Keratinocyte (primary cell): ENCODE data around the gene PEAR1.

ENCODE experiments used
- EZH2 ChIP-seq: IDR thresholded peaks from one replicate; pipeline ENCODE4 v1.6.1; 2012; ENCODE audit warnings: inconsistent platforms, mild to moderate bottlenecking, low read length, moderate library complexity
- TF ChIP-seq, protein P1 (sequence below), 3 experiments: IDR thresholded peaks in 1 of 3; conservative IDR thresholded peaks in 1 of 3; optimal IDR thresholded peaks in 1 of 3; 2 replicates in 2 of 3; 3 replicates in 1 of 3; pipeline versions ENCODE3 to v1.5.1; 2011; ENCODE audit warnings: low read length in 3 of 3, mild to moderate bottlenecking in 3 of 3, moderate library complexity in 2 of 3, control low read depth in 1 of 3, inconsistent platforms in 1 of 3; ENCODE audit not compliant: insufficient read depth in 2 of 3; ENCODE audit errors: extremely low read depth in 1 of 3

DNA sequence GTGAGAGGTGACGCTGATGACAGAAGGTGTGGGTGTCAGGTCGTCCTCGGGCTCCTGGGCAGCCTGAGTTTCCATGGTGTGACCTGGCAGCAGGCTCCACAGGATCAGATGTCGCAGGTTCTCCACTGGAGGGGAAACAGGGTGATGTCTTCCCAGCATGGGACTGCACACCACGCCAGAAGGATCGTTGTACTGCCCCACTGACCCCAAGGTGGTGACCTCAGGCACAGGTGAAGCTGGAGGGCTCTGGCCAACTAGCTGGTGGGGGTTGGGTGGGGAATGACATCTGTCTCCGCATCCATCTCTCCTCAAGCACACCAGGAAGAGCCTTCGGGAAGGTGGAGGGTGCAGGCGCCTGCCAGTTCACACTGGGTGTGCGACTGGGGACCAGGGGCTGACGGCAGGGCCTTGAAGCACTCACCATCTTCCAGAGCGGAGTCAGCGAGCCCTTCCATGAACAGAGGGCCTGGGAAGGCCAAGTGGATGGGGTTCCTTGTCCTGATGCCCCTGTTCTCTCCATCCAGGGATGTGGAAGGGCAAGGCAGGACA, 46.3 kb downstream of the PEAR1 start:
- TF ChIP-seq, protein P1, sequence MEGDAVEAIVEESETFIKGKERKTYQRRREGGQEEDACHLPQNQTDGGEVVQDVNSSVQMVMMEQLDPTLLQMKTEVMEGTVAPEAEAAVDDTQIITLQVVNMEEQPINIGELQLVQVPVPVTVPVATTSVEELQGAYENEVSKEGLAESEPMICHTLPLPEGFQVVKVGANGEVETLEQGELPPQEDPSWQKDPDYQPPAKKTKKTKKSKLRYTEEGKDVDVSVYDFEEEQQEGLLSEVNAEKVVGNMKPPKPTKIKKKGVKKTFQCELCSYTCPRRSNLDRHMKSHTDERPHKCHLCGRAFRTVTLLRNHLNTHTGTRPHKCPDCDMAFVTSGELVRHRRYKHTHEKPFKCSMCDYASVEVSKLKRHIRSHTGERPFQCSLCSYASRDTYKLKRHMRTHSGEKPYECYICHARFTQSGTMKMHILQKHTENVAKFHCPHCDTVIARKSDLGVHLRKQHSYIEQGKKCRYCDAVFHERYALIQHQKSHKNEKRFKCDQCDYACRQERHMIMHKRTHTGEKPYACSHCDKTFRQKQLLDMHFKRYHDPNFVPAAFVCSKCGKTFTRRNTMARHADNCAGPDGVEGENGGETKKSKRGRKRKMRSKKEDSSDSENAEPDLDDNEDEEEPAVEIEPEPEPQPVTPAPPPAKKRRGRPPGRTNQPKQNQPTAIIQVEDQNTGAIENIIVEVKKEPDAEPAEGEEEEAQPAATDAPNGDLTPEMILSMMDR (optimal IDR thresholded peaks at IDR 0.05 in 1 of 3, IDR thresholded peaks at IDR 0.05 in 1 of 3, conservative IDR thresholded peaks at IDR 0.05 in 1 of 3; ENCODE audit: extremely low read depth in 1 of 3, insufficient read depth in 2 of 3, low read length in 3 of 3) = no peak
- TF ChIP-seq EZH2 = no peak
